SK-N-SH treated with all-trans-retinoic acid at 6 μM for 48 hours (cell line): Measurements from ENCODE around the gene ATN1.

Experiments
- CSDC2 ChIP-seq: fragments of 250-450 bp; sonication (Bioruptor Pico); IDR thresholded peaks from 2 replicates; pipeline ENCODE4 v1.5.0; 2020; ENCODE audit warnings: mild to moderate bottlenecking, moderate library complexity
- ISL1 ChIP-seq: fragments of 250-450 bp; sonication (Bioruptor Pico); IDR thresholded peaks from 2 replicates; pipeline ENCODE4 v2.1.2; 2022; ENCODE audit warnings: mild to moderate bottlenecking, moderate library complexity
- ZFP3 ChIP-seq: fragments of 250-450 bp; sonication (Bioruptor Pico); IDR thresholded peaks from 2 replicates; pipeline ENCODE4 v1.5.0; 2020; ENCODE audit warnings: mild to moderate bottlenecking, moderate library complexity
- ZNF8 ChIP-seq: fragments of 450-650 bp; formaldehyde crosslinking; IDR thresholded peaks from 2 replicates; pipeline ENCODE4 v1.5.0; 2020; ENCODE audit warnings: mild to moderate bottlenecking, moderate library complexity
- TF ChIP-seq, protein P1 (sequence below): fragments of 250-450 bp; sonication (Bioruptor Pico); IDR thresholded peaks from 2 replicates; pipeline ENCODE4 v1.8.0; 2020; ENCODE audit warnings: mild to moderate bottlenecking, moderate library complexity, borderline replicate concordance
- TF ChIP-seq, protein P2 (sequence below): fragments of 250-450 bp; sonication (Bioruptor Pico); IDR thresholded peaks from 2 replicates; pipeline ENCODE4 v1.5.1; 2020; ENCODE audit warnings: low read depth, mild to moderate bottlenecking, moderate library complexity

DNA sequence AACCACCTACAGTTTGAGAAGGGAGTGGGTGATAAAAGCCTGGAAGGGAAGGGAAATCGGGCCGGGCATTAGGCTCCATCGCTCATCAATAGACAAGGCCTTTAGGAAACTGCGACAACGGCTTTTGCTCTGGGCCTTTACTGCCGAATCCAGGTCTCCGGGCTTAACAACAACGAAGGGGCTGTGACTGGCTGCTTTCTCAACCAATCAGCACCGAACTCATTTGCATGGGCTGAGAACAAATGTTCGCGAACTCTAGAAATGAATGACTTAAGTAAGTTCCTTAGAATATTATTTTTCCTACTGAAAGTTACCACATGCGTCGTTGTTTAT lies 15.6 kb downstream of the ATN1 start:
- TF ChIP-seq, protein P1, sequence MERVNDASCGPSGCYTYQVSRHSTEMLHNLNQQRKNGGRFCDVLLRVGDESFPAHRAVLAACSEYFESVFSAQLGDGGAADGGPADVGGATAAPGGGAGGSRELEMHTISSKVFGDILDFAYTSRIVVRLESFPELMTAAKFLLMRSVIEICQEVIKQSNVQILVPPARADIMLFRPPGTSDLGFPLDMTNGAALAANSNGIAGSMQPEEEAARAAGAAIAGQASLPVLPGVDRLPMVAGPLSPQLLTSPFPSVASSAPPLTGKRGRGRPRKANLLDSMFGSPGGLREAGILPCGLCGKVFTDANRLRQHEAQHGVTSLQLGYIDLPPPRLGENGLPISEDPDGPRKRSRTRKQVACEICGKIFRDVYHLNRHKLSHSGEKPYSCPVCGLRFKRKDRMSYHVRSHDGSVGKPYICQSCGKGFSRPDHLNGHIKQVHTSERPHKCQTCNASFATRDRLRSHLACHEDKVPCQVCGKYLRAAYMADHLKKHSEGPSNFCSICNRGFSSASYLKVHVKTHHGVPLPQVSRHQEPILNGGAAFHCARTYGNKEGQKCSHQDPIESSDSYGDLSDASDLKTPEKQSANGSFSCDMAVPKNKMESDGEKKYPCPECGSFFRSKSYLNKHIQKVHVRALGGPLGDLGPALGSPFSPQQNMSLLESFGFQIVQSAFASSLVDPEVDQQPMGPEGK = no peak
- no peak for TF ChIP-seq CSDC2 (CRISPR knock-in tag)
- TF ChIP-seq ZNF8 (CRISPR knock-in tag) = no peak
- no peak for TF ChIP-seq ISL1 (CRISPR knock-in tag)
- no peak for TF ChIP-seq ZFP3 (CRISPR knock-in tag)
- TF ChIP-seq, protein P2, sequence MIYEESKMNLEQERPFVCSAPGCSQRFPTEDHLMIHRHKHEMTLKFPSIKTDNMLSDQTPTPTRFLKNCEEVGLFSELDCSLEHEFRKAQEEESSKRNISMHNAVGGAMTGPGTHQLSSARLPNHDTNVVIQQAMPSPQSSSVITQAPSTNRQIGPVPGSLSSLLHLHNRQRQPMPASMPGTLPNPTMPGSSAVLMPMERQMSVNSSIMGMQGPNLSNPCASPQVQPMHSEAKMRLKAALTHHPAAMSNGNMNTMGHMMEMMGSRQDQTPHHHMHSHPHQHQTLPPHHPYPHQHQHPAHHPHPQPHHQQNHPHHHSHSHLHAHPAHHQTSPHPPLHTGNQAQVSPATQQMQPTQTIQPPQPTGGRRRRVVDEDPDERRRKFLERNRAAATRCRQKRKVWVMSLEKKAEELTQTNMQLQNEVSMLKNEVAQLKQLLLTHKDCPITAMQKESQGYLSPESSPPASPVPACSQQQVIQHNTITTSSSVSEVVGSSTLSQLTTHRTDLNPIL (CRISPR knock-in tag) = no peak; the same call in 1 of the 2 replicates
